ENCODE measurements around the gene TMCO4.

The TMCO4 gene

DNA sequence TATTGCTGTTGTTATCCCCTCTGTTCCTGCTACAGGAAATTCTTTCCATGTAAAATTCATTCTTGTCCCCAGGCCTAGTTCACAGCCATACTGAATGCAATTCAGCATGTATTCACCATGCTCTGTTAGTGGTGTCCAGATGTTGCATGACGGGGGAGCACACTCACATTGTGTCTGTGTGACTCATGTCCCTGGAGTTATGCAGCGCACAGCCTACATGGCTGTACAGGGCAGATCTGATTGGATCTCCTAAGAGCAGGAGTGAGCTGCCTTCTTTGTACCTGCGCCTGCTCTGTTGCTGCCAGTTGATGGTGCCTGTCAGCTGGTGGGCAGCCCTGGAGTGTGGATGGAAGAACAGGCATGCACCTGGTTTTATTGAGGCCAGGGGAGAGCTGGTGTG lies 117.5 kb downstream of the TMCO4 start:
- DNase-seq, result no peak

DNA sequence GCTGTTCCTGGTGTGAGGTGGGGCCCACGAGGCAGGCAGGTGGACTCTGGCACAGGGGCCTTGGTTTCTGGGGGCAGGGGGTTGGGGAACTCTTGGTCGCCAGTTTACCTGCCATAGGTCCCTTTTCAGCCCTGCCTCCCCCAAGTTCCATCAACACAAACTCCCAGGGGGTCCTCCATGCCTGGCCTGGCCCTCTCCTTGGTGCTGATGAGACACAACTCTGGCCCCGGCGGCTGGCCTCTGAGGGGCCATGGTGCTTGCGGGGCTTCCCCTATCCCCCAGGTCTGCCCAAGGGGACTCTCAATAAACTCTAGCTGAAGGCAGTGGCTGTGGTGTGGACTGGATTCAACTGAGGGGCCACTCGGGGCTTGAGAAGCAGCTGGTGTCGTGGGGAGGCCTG lies 119.1 kb downstream of the TMCO4 start:
- no peak for DNase-seq

DNA sequence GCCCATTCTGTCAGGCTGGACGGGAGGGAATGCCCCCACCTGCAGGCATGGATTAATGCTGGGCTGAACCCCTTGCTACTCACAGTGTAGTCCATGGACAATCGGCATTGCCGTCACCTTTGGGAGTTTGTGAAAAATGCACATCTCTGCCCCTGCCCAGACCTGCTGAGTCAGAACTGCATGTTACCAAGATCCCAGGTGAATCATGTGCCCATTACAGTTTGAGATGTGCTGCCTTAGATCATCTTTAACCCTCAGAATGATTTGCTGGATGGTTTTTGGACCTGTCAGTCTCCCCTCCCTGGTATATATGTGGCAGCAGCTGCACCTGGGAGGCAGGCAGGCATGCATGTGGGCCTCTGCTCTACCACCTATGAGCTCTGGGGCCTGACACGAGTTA lies 120.0 kb downstream of the TMCO4 start:
- no peak for DNase-seq

DNA sequence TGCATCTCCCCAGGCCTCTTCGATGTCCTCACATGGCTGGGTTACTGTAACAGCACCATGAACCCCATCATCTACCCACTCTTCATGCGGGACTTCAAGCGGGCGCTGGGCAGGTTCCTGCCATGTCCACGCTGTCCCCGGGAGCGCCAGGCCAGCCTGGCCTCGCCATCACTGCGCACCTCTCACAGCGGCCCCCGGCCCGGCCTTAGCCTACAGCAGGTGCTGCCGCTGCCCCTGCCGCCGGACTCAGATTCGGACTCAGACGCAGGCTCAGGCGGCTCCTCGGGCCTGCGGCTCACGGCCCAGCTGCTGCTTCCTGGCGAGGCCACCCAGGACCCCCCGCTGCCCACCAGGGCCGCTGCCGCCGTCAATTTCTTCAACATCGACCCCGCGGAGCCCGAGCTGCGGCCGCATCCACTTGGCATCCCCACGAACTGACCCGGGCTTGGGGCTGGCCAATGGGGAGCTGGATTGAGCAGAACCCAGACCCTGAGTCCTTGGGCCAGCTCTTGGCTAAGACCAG lies 120.7 kb downstream of the TMCO4 start:
- no peak for DNase-seq

DNA sequence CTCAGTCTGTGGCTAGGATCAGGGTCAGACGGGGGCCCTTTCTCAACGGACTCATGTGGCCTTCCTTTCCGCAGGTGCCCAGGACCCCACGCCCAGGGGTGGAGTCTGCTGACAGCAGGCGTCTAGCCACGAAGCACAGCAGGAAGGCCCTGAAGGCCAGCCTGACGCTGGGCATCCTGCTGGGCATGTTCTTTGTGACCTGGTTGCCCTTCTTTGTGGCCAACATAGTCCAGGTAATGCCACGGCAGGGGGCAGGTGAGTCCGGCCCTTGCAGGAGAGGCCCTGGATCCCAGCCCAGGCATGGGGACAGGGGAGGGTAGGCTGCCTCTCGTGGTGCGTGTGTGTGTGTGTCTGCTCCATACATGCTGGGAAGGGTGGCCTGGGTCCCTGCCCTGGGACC lies 121.2 kb downstream of the TMCO4 start:
- no peak for DNase-seq

DNA sequence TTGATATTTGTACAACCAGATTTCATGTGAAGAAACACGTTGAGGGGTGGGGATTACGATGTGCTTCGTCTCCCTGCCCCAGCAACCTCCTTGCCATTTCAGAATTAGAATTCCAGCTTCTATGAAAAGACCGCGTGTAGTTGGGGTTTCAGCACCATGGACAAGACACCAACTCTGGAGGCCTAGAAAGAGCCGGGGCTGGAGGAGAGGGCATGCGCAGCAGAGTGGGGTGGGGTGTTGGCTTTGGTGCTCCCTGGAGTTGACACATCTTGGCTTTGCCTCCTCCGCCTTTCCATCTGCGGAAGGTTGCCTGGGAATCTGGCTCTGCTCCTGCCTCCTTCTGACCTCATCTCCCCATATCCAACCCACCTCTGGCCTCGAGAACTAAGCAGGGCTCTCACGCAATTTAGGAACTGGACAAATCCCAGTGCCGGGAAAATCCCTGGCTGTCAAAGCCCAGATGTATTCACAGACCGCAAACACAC lies 123.2 kb downstream of the TMCO4 start:
- DNase-seq, result no peak

DNA sequence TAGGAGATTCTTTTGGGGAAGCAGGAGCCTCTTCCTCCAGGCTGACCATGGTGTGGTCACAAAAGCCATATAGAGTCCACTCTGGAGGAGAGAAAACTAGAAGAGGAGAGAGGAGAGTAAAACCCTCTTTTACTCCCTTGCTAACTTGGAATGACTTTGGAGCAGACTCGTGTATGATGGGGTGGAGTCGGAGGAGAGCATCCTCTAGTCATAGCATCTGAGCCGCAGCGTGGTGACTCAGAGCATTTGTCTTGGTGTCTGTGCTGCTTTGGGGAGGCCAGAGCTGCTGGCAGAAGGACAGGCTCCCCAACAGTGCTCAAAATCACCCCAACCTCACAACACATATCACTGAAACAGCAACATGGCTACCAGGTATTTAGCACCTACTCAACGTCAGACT lies 123.9 kb downstream of the TMCO4 start:
- DNase-seq, result no peak

DNA sequence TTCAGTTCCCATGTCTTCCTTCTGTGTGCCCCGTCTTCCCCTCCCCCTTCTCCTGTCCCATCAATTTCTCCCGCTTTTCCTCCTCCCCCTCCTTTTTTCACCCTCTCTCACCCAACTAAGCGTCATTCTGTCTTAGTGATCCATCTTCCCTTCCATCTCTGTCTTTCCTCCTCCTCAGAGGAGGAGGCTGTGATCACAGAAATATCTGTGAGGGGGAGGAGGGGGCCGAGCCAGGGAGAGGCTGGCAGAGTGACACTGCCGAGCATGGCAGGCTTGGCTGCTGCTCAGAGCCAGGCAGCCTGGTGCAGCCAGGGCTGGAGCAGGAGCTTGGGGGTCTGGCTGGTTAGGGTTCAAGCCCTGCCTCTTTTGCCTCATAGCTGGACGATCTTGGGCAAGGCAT lies 127.5 kb downstream of the TMCO4 start:
- no peak for DNase-seq

DNA sequence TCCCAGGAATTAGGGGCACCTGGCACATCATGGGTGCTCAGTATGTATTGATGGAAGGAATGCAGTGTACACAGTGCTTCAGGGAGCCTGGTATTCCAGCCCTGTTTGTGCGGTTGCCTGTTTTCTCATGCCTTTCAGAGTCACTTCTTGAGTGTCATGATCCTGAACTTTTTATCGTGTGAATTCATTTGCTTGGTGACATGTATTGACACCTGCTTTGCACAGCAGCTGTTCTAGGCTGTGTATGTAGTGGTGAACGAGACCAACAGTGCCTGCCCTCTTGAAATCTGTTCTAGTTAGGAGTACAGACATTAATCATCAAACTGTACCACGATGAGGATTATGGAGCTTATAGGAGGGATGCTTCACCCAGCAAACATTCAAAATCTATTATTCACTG lies 128.9 kb downstream of the TMCO4 start:
- DNase-seq, result no peak

DNA sequence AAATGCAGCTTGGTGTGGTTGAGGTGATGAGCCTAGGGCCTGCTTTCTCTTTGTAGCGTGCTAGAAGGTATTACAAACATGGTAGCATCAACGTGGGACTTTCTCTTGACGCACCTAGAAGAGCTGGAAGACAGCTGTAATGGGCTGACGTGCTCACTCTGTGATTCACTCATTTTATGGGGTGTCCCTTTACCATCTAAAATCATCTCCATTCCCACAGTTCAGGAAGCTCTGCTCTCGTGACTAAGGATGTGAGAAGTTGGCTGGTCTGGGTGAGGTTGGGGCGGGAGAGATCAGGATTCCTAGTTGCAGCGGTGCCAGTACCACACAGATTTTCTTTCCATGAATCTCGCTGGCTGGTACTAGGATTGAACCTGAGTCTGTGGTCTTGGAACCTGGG lies 130.8 kb downstream of the TMCO4 start:
- no peak for DNase-seq

DNA sequence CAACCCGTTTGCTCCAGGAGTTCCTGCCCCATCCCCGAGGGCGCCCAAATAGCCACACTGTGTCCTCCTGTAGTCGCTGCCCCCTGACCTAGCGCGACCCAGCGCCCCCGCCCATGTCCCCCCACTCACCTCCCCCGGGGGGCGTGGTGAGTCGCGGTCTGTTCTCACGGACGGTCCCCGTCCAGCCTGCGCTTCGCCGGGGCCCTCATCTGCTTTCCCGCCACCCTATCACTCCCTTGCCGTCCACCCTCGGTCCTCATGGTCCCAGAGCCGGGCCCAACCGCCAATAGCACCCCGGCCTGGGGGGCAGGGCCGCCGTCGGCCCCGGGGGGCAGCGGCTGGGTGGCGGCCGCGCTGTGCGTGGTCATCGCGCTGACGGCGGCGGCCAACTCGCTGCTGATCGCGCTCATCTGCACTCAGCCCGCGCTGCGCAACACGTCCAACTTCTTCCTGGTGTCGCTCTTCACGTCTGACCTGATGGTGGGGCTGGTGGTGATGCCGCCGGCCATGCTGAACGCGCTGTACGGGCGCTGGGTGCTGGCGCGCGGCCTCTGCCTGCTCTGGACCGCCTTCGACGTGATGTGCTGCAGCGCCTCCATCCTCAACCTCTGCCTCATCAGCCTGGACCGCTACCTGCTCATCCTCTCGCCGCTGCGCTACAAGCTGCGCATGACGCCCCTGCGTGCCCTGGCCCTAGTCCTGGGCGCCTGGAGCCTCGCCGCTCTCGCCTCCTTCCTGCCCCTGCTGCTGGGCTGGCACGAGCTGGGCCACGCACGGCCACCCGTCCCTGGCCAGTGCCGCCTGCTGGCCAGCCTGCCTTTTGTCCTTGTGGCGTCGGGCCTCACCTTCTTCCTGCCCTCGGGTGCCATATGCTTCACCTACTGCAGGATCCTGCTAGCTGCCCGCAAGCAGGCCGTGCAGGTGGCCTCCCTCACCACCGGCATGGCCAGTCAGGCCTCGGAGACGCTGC lies 133.9 kb downstream of the TMCO4 start:
- DNase-seq, result no peak

DNA sequence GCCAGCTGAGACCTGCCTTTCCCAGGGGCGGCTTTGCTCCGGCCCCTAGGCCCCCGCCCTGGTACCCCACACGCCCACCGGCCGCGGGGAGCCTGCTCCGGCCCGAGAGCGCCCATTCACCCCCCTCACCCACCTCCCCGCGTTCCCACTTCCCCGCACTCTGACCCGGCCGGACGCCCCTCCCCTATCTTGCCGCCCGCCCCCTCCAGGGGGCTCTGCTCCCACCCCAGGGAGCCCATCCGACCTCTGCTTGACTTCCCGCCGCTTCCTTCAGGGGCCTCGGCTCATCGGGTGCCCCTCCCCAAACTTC lies 134.6 kb downstream of the TMCO4 start:
- DNase-seq, result no peak

DNA sequence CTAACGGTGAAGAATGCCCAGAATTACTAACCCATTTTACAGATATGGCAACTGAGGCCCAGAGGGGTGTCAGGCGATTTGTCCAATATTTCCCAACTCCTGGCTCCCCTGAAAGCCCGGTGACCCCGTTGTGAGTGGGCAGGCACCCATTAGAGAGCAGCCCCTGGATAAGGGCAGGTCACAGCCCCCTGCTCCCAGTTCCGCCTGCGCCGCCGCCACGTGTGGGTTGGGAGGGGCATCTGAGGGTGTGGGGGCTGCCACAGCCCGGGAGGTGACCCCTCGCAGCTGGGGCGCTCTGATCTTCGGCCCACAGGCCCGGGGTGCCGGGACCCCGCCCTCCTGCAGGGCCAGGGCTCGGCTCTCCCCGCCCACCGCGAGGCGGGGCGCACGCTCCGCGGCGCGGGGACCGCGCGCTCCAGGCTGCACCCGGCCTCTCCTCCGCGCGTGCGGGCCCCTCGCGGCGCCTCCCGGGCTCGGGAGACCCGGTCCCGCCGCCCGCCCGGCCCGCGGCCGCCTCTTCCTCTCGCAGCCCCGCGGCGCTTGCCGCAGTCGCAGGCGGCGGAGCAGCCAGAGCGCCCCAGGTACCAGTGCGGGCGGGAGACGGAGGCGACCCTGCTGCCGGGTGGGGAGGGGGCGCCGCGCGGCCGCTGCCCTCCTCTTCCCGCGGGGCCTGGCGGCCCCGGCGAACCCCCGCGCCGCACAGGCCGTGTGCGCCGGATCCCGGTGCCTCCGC lies 135.1 kb downstream of the TMCO4 start, which contains the start of gene HTR6:
Gene HTR6, plus strand, starts transcription at position 423 of the 733 bp plus-strand sequence. CDS start 879 bp downstream, outside the sequence.
- DNase-seq, result no peak

DNA sequence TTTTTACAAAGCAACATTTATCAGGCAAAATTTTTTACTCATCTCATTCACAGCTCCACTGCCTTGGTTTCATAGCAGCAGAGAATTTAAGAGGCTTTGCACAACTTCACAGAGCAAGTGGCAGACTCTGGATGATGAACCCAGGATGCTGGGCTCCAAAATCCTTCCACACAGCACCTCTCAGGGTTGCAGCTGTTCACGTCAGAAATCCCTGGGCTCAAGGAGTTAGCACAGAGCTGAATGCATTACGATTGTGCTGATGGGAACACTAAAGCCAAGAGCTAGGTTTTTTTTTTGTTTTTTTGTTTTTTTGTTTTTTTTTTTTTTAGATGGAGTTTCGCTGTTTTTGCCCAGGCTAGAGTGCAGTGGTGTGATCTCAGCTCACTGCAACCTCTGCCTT lies 137.4 kb downstream of the TMCO4 start:
- no peak for DNase-seq

DNA sequence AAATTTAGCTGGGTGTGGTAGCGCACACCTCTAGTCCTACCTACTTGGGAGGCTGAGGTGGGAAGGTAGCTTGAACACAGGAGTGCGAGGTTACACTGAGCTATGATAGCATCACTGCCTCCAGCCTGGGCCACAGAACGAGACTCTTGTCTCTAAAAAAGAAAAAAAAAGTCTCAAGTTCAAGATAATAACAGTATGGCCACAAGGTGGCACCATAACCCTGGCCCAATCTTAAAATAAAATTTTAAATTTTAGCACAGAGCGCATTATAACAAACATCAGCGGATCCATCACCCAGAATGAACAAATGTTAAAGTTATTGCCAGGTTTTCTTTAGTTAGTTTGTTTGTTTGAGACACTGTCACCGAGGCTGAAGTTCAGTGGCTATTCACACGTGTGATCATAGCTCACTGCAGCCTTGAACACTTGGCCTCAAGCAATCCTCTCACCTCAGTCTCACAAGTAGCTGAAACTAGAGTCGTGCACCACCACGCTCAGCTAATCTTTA lies 137.9 kb downstream of the TMCO4 start:
- DNase-seq, result no peak

DNA sequence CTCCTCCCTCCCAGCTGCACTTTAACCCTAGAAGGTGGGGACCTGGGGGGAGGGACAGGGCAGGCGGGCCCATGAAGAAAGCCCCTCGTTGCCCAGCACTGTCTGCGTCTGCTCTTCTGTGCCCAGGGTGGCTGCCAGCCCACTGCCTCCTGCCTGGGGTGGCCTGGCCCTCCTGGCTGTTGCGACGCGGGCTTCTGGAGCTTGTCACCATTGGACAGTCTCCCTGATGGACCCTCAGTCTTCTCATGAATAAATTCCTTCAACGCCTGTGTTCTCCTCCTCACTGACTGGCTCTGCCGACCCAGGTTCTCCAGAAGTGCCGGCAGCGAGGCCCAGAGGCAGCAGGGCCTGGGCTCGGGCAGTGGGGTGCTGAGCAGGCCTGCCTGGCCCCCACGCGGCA lies 141.5 kb downstream of the TMCO4 start:
- no peak for DNase-seq

DNA sequence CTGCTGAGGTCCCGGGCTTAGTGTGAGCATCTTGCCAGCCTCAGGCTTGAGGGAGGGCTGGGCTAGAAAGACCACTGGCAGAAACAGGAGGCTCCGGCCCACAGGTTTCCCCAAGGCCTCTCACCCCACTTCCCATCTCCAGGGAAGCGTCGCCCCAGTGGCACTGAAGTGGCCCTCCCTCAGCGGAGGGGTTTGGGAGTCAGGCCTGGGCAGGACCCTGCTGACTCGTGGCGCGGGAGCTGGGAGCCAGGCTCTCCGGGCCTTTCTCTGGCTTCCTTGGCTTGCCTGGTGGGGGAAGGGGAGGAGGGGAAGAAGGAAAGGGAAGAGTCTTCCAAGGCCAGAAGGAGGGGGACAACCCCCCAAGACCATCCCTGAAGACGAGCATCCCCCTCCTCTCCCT lies 142.2 kb downstream of the TMCO4 start:
- no peak for DNase-seq

DNA sequence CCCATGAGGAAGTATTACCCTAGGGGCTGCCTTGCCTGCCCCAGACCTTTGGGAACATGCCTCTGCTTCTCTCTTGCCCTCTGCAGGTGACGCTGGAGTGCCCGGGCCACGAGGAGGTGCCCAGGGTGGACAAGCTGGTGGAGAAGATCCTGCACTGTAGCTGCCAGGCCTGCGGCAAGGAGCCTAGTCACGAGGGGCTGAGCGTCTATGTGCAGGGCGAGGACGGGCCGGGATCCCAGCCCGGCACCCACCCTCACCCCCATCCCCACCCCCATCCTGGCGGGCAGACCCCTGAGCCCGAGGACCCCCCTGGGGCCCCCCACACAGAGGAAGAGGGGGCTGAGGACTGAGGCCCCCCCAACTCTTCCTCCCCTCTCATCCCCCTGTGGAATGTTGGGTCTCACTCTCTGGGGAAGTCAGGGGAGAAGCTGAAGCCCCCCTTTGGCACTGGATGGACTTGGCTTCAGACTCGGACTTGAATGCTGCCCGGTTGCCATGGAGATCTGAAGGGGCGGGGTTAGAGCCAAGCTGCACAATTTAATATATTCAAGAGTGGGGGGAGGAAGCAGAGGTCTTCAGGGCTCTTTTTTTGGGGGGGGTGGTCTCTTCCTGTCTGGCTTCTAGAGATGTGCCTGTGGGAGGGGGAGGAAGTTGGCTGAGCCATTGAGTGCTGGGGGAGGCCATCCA lies 142.8 kb downstream of the TMCO4 start:
- DNase-seq, result no peak

DNA sequence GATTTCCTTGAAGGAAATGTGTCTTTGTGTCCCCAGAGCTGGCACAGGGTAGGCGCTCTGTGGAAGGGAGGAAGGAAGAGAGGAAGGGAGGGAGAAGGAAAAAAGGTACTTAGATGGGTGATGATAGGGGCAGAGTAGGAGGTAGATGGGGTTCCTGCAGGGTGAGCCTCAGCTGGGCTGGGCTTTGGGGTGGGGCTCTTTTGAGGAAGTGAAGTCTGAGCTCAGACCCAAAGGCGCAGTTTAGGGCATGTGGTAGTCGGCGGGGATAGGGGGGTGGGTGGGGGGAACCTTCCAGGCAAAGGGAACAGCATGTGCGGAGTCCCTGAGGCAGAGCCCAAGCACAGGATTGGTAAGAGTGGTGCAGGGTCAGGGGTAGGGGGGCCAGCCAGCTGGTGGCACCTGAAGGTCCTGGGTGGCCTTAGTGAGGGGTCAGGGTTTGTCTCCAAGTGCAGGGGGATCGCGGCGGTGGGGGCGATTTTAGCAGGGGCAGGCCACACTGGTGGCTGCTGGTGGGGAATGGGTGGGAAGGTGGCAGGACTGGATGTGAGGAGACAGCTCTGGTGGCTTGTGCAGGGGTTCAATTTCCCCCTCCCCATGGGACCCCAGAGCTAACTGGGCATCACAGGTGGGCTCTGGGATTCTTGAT lies 143.5 kb downstream of the TMCO4 start:
- DNase-seq, result no peak

DNA sequence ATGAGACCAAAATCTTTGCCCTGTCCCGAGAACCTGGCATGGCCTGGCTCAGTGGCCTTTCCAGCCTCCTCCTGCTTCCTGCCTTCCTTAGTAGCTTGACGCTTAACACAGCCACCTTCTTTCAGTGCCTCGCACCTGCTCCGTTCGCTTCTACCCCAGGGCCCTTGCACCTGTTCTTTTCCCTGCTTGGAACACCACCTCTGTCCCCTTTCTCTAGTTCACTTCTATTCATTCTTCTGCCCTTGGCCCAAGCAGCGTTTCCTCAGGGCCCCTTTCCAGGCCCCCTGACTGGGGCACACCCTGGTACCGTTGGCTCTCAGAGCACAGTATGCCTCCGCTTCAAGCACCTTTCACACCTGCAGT lies 144.0 kb downstream of the TMCO4 start:
- no peak for DNase-seq

DNA sequence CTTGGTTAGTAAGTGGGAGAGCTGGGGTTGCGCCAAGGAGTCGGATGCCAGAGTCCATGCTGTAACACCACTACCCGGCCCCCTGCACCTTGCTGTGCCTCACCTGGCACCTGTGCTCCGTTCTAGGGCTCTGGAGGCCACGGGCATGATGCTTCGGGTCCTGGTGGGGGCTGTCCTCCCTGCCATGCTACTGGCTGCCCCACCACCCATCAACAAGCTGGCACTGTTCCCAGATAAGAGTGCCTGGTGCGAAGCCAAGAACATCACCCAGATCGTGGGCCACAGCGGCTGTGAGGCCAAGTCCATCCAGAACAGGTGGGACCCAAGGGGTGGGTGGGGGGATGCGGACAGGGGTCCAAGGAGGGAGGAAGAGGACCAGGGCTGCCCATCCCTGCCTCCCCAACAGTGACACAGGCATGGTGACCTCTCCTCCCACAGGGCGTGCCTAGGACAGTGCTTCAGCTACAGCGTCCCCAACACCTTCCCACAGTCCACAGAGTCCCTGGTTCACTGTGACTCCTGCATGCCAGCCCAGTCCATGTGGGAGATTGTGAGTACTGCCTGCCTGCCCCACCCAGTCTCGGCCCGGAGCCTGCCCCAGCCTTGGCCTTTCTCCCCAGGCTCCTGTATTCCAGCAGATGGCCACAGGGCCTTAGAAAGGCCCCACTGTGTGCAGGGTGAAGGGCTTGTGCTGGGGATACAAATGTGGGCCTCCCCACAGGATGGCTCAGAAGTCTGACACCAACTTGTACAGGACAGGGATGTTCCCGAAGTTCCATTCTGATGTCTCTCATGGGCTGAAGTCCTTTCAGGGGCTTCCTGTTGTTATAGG lies 144.6 kb downstream of the TMCO4 start:
- DNase-seq, result peak; percentile 43

DNA sequence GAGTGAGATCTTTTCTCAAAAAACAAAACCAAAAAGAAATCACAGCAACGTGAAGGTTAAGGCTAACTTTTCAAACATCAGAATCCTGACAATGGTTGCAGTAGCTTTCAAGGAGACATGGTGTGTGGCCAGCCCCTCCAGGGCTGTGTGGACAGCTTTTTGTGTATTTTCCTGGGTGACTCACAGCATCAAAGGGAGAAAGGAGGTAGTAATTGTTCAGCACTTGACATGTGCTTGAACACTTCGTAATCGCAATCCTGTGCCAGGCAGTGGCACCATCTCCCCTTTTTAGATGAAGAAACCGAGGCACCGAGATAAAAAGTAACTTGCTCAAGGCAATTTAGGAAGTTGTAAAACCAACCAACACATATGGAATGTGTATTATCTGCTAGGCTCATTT lies 145.3 kb downstream of the TMCO4 start:
- no peak for DNase-seq
